ENCODE measurements around the gene MICAL1.
A peak's percentile ranks its signal among the peaks of the same experiment; 100 is the strongest.

MICAL1 gene

GRCh38 chr6:109478841-109479624, 23.5 kb upstream of the MICAL1 start:
- peak; percentile 40; the same call in 1 of the 2 replicates for TF ChIP-seq ZBTB20 (tag by site-specific recombination; IDR thresholded peaks at IDR 0.05)
- TF ChIP-seq, protein P1, sequence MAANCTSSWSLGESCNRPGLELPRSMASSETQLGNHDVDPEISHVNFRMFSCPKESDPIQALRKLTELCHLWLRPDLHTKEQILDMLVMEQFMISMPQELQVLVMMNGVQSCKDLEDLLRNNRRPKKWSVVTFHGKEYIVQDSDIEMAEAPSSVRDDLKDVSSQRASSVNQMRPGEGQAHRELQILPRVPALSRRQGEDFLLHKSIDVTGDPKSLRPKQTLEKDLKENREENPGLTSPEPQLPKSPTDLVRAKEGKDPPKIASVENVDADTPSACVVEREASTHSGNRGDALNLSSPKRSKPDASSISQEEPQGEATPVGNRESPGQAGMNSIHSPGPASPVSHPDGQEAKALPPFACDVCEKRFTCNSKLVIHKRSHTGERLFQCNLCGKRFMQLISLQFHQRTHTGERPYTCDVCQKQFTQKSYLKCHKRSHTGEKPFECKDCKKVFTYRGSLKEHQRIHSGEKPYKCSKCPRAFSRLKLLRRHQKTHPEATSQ (tag by site-specific recombination; IDR thresholded peaks at IDR 0.05), result no peak
- CTCF ChIA-PET, result interaction anchor here (1.0 kb wide), 2 partner anchors 19 to 291 kb away, joined by 6 read pairs; no protein-coding TSS in a partner anchor
- Histone ChIP-seq H3K4me3 (ENCODE audit: low read depth, low read length) (no peak overlapping the region), H3K36me3 (ENCODE audit: control insufficient read depth in 2 of 2, insufficient read depth in 1 of 2, low read length in 2 of 2) (peaks cover 16 to 72% of the 10 kb centered on the region in 2 experiments; a peak in 2 of 3 replicates), H3K4me1 (ENCODE audit: control insufficient read depth, insufficient read depth, low read length) (0 out of 2 replicates have a peak, but pooled peaks cover 3% of the 10 kb centered on the region), H3K27ac (ENCODE audit: extremely low read depth, low read depth, low read length) (no peak overlapping the region), H3K9me3 (ENCODE audit: control insufficient read depth, insufficient read depth, low read depth, low read length) (no peaks in the 10 kb centered on the region)
- POLR2A ChIA-PET, result interaction anchor here (0.7 to 2.3 kb wide), 6 partner anchors 10 to 579 kb away, joined by 3 to 4 read pairs (median 4); partner anchors contain the start of genes PPIL6 and SMPD2

DNA sequence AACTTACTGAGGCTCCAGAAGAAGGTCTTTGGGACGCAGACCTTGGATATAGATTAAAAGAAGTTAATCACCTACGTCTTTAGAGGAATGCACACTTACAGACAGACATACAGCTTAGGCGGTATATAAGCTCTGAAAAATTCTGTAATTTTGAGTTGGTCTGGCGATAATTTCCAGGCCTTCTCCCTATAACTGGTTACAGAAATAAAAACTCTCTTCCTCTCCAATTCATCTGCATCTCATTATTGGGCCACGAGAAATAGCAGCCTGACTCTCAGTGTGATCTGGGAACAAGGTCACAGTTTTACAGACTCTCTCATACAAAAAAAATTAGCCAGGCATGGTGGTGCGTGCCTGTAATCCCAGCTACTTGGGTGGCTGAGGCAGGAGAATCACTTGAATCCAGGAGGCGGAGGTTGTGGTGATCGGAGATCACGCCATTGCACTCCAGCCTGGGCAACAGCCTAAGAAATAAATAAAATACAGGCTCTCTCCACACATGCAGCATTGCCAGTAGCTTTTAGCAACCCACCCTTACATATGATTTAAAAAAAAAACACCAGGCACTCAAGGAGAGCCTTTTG, 22.7 kb upstream of the MICAL1 start:
- H3K36me3 ChIP-seq (ENCODE audit: control insufficient read depth in 2 of 2, insufficient read depth in 1 of 2, low read length in 2 of 2), result peaks cover 23 to 79% of the 10 kb centered on the region in 2 experiments; a peak in 2 of 3 replicates
- CTCF ChIA-PET, result interaction anchor here (0.6 to 1.0 kb wide), 4 partner anchors 18 to 387 kb away, joined by 3 to 6 read pairs (median 5); no protein-coding TSS in a partner anchor
- H3K27ac ChIP-seq (ENCODE audit: extremely low read depth, low read depth, low read length), result no peak overlapping the region
- H3K9me3 ChIP-seq (ENCODE audit: control insufficient read depth, insufficient read depth, low read depth, low read length), result no peaks in the 10 kb centered on the region
- peak; percentile 54; the same call in 1 of the 2 replicates for TF ChIP-seq ZNF362 (tag by site-specific recombination; IDR thresholded peaks at IDR 0.05)
- no peak for TF ChIP-seq ZNF558 (tag by site-specific recombination; IDR thresholded peaks at IDR 0.05)
- H3K4me1 ChIP-seq (ENCODE audit: control insufficient read depth, insufficient read depth, low read length), result 0 out of 2 replicates have a peak, but pooled peaks cover 3% of the 10 kb centered on the region
- POLR2A ChIA-PET, result interaction anchor here (0.8 to 2.3 kb wide), 5 partner anchors 9 to 580 kb away, joined by 3 to 4 read pairs (median 3); partner anchors contain the start of genes PPIL6 and SMPD2
- no peak overlapping the region for H3K4me3 ChIP-seq (ENCODE audit: low read depth, low read length)

DNA sequence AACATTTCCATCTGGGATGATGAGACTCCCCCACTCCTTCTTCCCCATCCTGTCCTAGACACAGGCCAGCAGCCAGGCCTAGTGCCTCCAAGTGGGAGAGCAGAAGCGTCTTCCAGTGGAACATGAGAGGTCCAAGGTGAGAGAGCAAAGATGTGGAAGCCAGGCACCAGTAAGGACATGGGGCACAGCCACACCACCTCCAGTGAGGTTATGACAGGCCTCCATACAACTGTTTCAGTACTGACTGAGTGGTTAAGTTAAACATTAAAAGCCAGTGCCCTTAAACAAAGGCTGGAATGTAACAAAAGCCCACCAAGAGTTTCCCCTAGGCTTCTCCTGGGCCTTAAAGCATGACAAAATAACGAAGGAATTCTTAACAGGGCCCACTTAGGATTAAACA, 22.2 kb upstream of the MICAL1 start:
- H3K36me3 ChIP-seq (ENCODE audit: control insufficient read depth in 2 of 2, insufficient read depth in 1 of 2, low read length in 2 of 2), result peaks cover 27 to 85% of the 10 kb centered on the region in 2 experiments; a peak in 2 of 3 replicates
- H3K27ac ChIP-seq (ENCODE audit: extremely low read depth, low read depth, low read length), result no peak overlapping the region
- no peaks in the 10 kb centered on the region for H3K9me3 ChIP-seq (ENCODE audit: control insufficient read depth, insufficient read depth, low read depth, low read length)
- CTCF ChIA-PET, result interaction anchor here (0.6 to 0.7 kb wide), 2 partner anchors 219 to 388 kb away, joined by 3 to 4 read pairs; no protein-coding TSS in a partner anchor
- H3K4me1 ChIP-seq (ENCODE audit: control insufficient read depth, insufficient read depth, low read length), result 0 out of 2 replicates have a peak, but pooled peaks cover 3% of the 10 kb centered on the region
- POLR2A ChIA-PET, result interaction anchor here (1.1 kb wide), 1 partner anchor 37 kb away, joined by 3 read pairs; the partner anchor contains the start of genes PPIL6 and SMPD2
- H3K4me3 ChIP-seq (ENCODE audit: low read depth, low read length), result no peak overlapping the region
- no peak for TF ChIP-seq ZNF501 (tag by site-specific recombination; IDR thresholded peaks at IDR 0.05)
- TF ChIP-seq ZNF513 (tag by site-specific recombination; IDR thresholded peaks at IDR 0.05), result no peak
- TF ChIP-seq, protein P2, sequence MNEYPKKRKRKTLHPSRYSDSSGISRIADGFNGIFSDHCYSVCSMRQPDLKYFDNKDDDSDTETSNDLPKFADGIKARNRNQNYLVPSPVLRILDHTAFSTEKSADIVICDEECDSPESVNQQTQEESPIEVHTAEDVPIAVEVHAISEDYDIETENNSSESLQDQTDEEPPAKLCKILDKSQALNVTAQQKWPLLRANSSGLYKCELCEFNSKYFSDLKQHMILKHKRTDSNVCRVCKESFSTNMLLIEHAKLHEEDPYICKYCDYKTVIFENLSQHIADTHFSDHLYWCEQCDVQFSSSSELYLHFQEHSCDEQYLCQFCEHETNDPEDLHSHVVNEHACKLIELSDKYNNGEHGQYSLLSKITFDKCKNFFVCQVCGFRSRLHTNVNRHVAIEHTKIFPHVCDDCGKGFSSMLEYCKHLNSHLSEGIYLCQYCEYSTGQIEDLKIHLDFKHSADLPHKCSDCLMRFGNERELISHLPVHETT (tag by site-specific recombination; IDR thresholded peaks at IDR 0.05), result no peak
- no peak for TF ChIP-seq FEZF1 (tag by site-specific recombination; IDR thresholded peaks at IDR 0.05)
- no peak for TF ChIP-seq ZNF335 (tag by site-specific recombination; conservative IDR thresholded peaks at IDR 0.05)
- TF ChIP-seq, protein P3, sequence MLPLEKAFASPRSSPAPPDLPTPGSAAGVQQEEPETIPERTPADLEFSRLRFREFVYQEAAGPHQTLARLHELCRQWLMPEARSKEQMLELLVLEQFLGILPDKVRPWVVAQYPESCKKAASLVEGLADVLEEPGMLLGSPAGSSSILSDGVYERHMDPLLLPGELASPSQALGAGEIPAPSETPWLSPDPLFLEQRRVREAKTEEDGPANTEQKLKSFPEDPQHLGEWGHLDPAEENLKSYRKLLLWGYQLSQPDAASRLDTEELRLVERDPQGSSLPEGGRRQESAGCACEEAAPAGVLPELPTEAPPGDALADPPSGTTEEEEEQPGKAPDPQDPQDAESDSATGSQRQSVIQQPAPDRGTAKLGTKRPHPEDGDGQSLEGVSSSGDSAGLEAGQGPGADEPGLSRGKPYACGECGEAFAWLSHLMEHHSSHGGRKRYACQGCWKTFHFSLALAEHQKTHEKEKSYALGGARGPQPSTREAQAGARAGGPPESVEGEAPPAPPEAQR (tag by site-specific recombination; IDR thresholded peaks at IDR 0.05), result no peak
- TF ChIP-seq, protein P4, sequence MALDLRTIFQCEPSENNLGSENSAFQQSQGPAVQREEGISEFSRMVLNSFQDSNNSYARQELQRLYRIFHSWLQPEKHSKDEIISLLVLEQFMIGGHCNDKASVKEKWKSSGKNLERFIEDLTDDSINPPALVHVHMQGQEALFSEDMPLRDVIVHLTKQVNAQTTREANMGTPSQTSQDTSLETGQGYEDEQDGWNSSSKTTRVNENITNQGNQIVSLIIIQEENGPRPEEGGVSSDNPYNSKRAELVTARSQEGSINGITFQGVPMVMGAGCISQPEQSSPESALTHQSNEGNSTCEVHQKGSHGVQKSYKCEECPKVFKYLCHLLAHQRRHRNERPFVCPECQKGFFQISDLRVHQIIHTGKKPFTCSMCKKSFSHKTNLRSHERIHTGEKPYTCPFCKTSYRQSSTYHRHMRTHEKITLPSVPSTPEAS (tag by site-specific recombination; IDR thresholded peaks at IDR 0.05), result no peak
- no peak for TF ChIP-seq ZNF777 (tag by site-specific recombination; IDR thresholded peaks at IDR 0.05; ENCODE audit: borderline replicate concordance)
- TF ChIP-seq ZNF791 (tag by site-specific recombination; IDR thresholded peaks at IDR 0.05), result no peak
- TF ChIP-seq ZFHX2 (tag by site-specific recombination; conservative IDR thresholded peaks at IDR 0.05), result no peak
- TF ChIP-seq TCF7L2 (IDR thresholded peaks at IDR 0.05; ENCODE audit: borderline replicate concordance, low read depth, low read length), result no peak
- TF ChIP-seq ZNF561 (tag by site-specific recombination; IDR thresholded peaks at IDR 0.05; ENCODE audit: borderline replicate concordance), result no peak
- TF ChIP-seq ZNF558 (tag by site-specific recombination; IDR thresholded peaks at IDR 0.05), result no peak
- TF ChIP-seq ZFP41 (tag by site-specific recombination; IDR thresholded peaks at IDR 0.05; ENCODE audit: borderline replicate concordance), result no peak
- no peak for TF ChIP-seq EGR2 (tag by site-specific recombination; IDR thresholded peaks at IDR 0.05; ENCODE audit: low read depth)
- no peak for TF ChIP-seq ZSCAN23 (tag by site-specific recombination; IDR thresholded peaks at IDR 0.05)
- no peak for TF ChIP-seq ZNF830 (tag by site-specific recombination; IDR thresholded peaks at IDR 0.05; ENCODE audit: low read depth)
